HG03196 (cell line): Measurements from ENCODE around the gene PLXND1.

ENCODE experiments used
- ATAC-seq: cut with Tn5 transposase; IDR thresholded peaks from one replicate; pipeline ENCODE4 v1.9.1; 2021; ENCODE audit not compliant: unreplicated experiment

The PLXND1 gene

GRCh38 chr3:129512595-129512994 is 93.9 kb downstream of the PLXND1 start:
- no peak for ATAC-seq

GRCh38 chr3:129507181-129507831 is 99.2 kb downstream of the PLXND1 start:
- ATAC-seq = no peak

GRCh38 chr3:129506231-129506742 is 100.2 kb downstream of the PLXND1 start:
- no peak for ATAC-seq

GRCh38 chr3:129505341-129505740 is 101.1 kb downstream of the PLXND1 start:
- ATAC-seq = no peak
